ENCODE measurements around the gene CAND2.
A peak's percentile ranks its signal among the peaks of the same experiment; 100 is the strongest.

Gene CAND2

DNA sequence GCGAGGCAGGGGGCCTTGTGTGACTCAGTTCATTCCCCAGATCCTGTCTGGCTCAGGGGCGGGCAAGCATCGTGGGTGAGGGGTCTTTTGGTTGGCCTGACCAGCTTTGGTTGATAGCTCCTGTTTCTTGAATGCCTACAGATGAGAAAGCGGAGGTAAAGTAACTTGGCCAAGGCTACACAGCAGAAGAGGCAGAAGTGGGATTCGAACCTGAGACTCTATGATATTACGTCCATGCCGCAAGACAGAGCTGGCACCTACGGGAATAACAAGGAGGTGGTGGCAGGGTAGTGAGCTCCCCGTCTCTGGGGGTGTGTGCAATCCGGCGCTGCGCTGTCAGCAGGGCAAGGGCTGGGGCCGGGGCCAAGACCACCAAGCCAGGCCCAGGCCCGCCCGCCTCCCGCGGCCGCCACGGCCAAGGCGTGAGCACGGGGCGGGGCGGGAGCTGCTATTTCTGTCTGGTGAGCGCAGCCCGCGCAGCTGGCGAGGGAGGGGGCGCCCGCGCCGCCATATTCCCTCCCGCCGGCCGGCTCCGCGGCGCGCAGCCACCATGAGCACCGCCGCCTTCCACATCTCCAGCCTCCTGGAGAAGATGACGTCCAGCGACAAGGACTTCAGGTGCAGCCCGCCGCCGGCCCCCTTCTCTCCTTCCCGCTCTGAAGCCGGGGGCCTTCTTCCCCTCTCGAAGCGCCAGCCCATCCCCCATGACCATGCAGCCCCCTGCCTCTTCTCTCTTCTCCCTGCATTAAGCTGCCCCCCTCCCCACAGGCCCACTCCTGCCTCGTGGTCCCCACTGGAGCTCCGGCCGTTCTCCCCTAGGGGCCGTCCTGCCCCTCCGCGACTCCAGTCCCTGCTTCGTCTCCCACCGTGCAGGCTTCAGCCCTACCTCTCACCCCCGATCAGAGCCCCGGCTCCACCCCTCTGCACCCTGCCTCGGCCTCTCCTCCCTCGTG, at the start of gene CAND2:
Gene CAND2 (plus strand): TSS at position 510 of the 953 bp plus-strand sequence. CDS start 41 bp downstream, at position 551.
- H3K4me3 ChIP-seq (ENCODE audit: low read depth, low read length), result peak within 1 kb of the TSS; percentile 54
- TF ChIP-seq, protein P1, sequence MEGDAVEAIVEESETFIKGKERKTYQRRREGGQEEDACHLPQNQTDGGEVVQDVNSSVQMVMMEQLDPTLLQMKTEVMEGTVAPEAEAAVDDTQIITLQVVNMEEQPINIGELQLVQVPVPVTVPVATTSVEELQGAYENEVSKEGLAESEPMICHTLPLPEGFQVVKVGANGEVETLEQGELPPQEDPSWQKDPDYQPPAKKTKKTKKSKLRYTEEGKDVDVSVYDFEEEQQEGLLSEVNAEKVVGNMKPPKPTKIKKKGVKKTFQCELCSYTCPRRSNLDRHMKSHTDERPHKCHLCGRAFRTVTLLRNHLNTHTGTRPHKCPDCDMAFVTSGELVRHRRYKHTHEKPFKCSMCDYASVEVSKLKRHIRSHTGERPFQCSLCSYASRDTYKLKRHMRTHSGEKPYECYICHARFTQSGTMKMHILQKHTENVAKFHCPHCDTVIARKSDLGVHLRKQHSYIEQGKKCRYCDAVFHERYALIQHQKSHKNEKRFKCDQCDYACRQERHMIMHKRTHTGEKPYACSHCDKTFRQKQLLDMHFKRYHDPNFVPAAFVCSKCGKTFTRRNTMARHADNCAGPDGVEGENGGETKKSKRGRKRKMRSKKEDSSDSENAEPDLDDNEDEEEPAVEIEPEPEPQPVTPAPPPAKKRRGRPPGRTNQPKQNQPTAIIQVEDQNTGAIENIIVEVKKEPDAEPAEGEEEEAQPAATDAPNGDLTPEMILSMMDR (IDR thresholded peaks at IDR 0.05; ENCODE audit: low read depth, low read length), result no peak
- peak; percentile 66 for DNase-seq

DNA sequence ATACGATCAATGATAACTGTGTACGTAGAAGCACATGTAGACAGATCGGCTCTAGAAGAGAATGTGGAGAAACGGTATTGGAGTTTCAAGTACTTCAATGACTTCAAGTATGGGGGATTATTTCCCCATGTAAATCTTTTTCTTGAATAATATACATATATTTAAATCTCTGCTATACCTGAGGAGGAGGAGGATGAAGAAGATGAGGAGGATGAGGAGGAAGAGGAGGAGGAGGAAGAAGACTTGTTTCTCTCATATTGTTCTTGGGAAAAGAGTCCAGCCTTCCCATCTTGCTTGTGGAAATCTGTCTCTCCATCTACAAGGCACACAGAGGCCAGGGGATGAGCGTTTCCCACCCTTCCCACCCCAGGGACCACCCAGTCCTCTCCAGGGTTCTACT, 48.0 kb upstream of the CAND2 start:
- H3K27ac ChIP-seq, result no peak overlapping the region
- no peaks in the 10 kb centered on the region for H3K27me3 ChIP-seq (ENCODE audit: insufficient read depth, low read depth, severe bottlenecking)
- no peak for DNase-seq
- TF ChIP-seq, protein P1 (IDR thresholded peaks at IDR 0.05; ENCODE audit: low read depth, low read length), result no peak
- H3K9me3 ChIP-seq (ENCODE audit: severe bottlenecking), result no peaks in the 10 kb centered on the region
- H3K4me3 ChIP-seq (ENCODE audit: low read depth, low read length), result no peak overlapping the region
- no peaks in the 10 kb centered on the region for H3K36me3 ChIP-seq

More for the DNA sequence above, at the start of gene CAND2:
- Histone ChIP-seq H3K36me3 (no peaks in the 10 kb centered on the region), H3K27ac (peak within 1 kb of the TSS; percentile 34), H3K9me3 (ENCODE audit: severe bottlenecking) (no peaks in the 10 kb centered on the region), H3K27me3 (ENCODE audit: insufficient read depth, low read depth, severe bottlenecking) (no peaks in the 10 kb centered on the region)

DNA sequence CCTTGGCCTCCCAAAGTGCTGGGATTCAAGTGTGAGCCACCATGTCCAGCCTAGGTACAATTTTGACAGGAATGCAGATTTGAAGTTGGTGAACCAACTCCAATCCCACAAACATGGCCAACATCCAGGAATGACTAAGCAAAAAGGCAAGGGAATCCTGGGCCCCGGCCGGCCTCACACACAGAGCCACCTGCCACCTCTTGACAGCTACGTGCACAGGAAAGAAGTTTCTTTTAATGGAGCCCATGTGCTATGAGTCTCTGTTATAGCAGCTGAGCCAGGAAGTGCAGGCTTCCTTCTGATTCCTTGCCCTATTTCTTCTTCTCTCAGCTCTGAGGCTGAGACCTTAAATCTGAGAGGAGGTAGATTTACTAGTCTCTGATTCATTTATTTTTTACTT, 46.3 kb upstream of the CAND2 start:
- no peaks in the 10 kb centered on the region for H3K27me3 ChIP-seq (ENCODE audit: insufficient read depth, low read depth, severe bottlenecking)
- no peak overlapping the region for H3K4me3 ChIP-seq (ENCODE audit: low read depth, low read length)
- H3K9me3 ChIP-seq (ENCODE audit: severe bottlenecking), result no peaks in the 10 kb centered on the region
- no peak overlapping the region for H3K27ac ChIP-seq
- H3K36me3 ChIP-seq, result no peaks in the 10 kb centered on the region
- TF ChIP-seq, protein P1 (IDR thresholded peaks at IDR 0.05; ENCODE audit: low read depth, low read length), result no peak
- DNase-seq, result no peak

DNA sequence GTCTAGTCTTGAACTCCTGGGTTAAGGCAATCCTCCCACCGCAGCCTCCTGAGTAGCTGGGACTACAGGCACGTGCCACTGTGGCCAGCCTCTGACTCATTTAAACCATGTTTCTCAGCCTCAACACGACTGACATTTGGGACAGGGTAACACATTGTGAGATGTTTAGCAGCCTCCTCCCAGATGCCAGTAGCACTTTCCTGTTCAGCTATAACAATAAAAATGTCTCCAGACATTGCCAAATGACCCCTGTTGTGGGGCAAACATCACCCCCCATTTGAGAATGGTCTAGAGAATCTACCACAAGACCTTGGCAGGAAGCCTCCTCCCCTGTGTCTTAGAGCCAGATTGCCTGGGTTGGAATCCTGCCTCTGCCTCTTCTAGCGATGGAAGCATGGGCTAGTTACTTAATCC, 45.8 kb upstream of the CAND2 start:
- H3K27me3 ChIP-seq (ENCODE audit: insufficient read depth, low read depth, severe bottlenecking), result no peaks in the 10 kb centered on the region
- no peaks in the 10 kb centered on the region for H3K36me3 ChIP-seq
- DNase-seq, result no peak
- no peak overlapping the region for H3K4me3 ChIP-seq (ENCODE audit: low read depth, low read length)
- no peak overlapping the region for H3K27ac ChIP-seq
- no peaks in the 10 kb centered on the region for H3K9me3 ChIP-seq (ENCODE audit: severe bottlenecking)
- TF ChIP-seq, protein P1 (IDR thresholded peaks at IDR 0.05; ENCODE audit: low read depth, low read length), result no peak

DNA sequence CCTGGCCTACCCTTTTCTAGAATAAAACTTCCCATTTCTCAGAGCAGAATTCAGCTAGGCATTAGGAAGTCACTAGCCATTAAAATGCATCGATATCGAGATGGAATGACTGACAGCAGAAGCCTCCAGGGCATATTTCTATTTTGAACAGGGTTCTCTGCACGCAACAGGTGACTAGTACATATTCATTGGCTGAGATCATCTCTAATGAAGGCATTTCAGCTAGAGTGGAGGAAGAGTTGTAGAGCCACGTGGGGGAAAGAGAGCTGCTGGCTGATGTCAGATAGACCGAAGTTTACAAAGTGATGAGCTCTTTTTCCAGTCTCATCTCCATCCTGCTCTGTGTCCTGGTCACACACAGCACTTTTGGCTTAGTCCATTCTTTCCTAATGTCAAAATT, 44.9 kb upstream of the CAND2 start:
- Histone ChIP-seq H3K4me3 (ENCODE audit: low read depth, low read length) (no peak overlapping the region), H3K36me3 (no peaks in the 10 kb centered on the region), H3K9me3 (ENCODE audit: severe bottlenecking) (no peaks in the 10 kb centered on the region), H3K27ac (no peak overlapping the region), H3K27me3 (ENCODE audit: insufficient read depth, low read depth, severe bottlenecking) (no peaks in the 10 kb centered on the region)
- DNase-seq, result no peak
- TF ChIP-seq, protein P1 (IDR thresholded peaks at IDR 0.05; ENCODE audit: low read depth, low read length), result no peak
